K562 (cell line): ENCODE data around the gene RBM28. TPM values are rescaled to one million over a fixed set of nuclear protein-coding genes. Genes with fewer than 3 reads are reported as not detected.
A peak's percentile ranks its signal among the peaks of the same experiment; 100 is the strongest.

Source experiments
- ATAC-seq: fragments of 200-7000 bp; cut with Tn5 transposase; 3 replicates; pipeline ENCODE4 v1.9.1; 2020; ENCODE audit warnings: moderate library complexity
- BruUV-seq: library from RNA; stranded (reverse); fragments of 400-500 nt; replicated peaks from 2 replicates; lab custom pipeline; 2021; lab: Mats Ljungman, UMichigan
- CTCF ChIA-PET: fragments of 300-600 bp; formaldehyde crosslinking; extraction: SDS; loops from one replicate; lab custom pipeline; 2021; ENCODE audit warnings: low intra/inter-chr PET ratio; lab: Yijun Ruan, JAX
- POLR2A ChIA-PET: fragments of 300-600, 350-650 bp; sonication (Branson Sonifier 250); formaldehyde crosslinking; extraction: SDS; loops from one replicate; lab custom pipeline; 2021; ENCODE audit warnings: antibody characterized with exemption, inconsistent platforms; lab: Yijun Ruan, JAX
- DNase-seq, 4 experiments: peaks; one replicate each; pipeline versions ENCODE4 v3.0.0 to v3.0.0-alpha.2; 2011 to 2018; ENCODE audit warnings: low spot score in 3 of 4, mixed read lengths in 3 of 4; ENCODE audit errors: extremely low read depth in 1 of 4
- FAIRE-seq: peaks from 2 replicates; lab custom pipeline; 2011; peaks lifted over from hg19 to GRCh38; lab: Jason Lieb, UNC
- H2AFZ ChIP-seq: 2 replicates; pipeline ENCODE4 v1.6.0; 2011; ENCODE audit warnings: low read depth, low read length, control low read depth, inconsistent platforms
- H3K27ac ChIP-seq: fragments of 200-600 bp; 3 replicates; pipeline ENCODE4 v1.8.0; 2011; ENCODE audit warnings: low read depth, mild to moderate bottlenecking, control low read depth, inconsistent platforms, low read length, moderate library complexity, mixed read lengths; ENCODE audit errors: extremely low read depth
- H3K27me3 ChIP-seq, 2 experiments: fragments of 300-600 bp in 1 of 2; 2 replicates in 1 of 2; 3 replicates in 1 of 2; pipeline versions ENCODE4 v1.6.0 to v1.8.0; 2011; ENCODE audit warnings: inconsistent platforms in 2 of 2, low read length in 2 of 2, mild to moderate bottlenecking in 1 of 2, mixed read lengths in 1 of 2, moderate library complexity in 1 of 2; ENCODE audit not compliant: control insufficient read depth in 2 of 2, insufficient read depth in 2 of 2
- H3K36me3 ChIP-seq: fragments of 300-600 bp; 3 replicates; pipeline ENCODE4 v1.8.0; 2011; ENCODE audit warnings: mild to moderate bottlenecking, low read length, inconsistent platforms; ENCODE audit not compliant: control insufficient read depth, insufficient read depth
- H3K4me1 ChIP-seq, 2 experiments: fragments of 200-600 bp in 1 of 2; replicated peaks in 1 of 2; 2 replicates in 1 of 2; 3 replicates in 1 of 2; pipeline versions ENCODE4 v1.5.1 to v1.8.0; 2011; ENCODE audit warnings: inconsistent platforms in 2 of 2, low read length in 2 of 2, mild to moderate bottlenecking in 1 of 2, mixed read lengths in 1 of 2, moderate library complexity in 1 of 2; ENCODE audit not compliant: control insufficient read depth in 2 of 2, insufficient read depth in 2 of 2
- H3K4me2 ChIP-seq: 2 replicates; pipeline ENCODE4 v1.6.1; 2011; ENCODE audit warnings: low read length, control low read depth, inconsistent platforms, mixed read lengths; ENCODE audit not compliant: insufficient read depth
- H3K4me3 ChIP-seq: fragments of 200-600 bp; sonication (generic), shearing (Covaris generic); 2 replicates; pipeline ENCODE4 v1.5.1; 2016; ENCODE audit warnings: control low read depth, inconsistent platforms
- H3K79me2 ChIP-seq: fragments of 200-600 bp; 3 replicates; pipeline ENCODE4 v1.8.0; 2011; ENCODE audit warnings: low read length, inconsistent platforms; ENCODE audit not compliant: control insufficient read depth, insufficient read depth
- H3K9ac ChIP-seq, 2 experiments: 2 replicates each; pipeline versions ENCODE4 v1.6.0 to v1.6.1; 2011; ENCODE audit warnings: low read depth in 2 of 2, low read length in 2 of 2, control low read depth in 1 of 2, inconsistent platforms in 1 of 2, mild to moderate bottlenecking in 1 of 2, mixed read lengths in 1 of 2; ENCODE audit not compliant: insufficient read depth in 1 of 2
- H3K9me1 ChIP-seq: one replicate; pipeline ENCODE4 v1.6.0; 2011; ENCODE audit warnings: inconsistent platforms, mild to moderate bottlenecking, low read length, moderate library complexity; ENCODE audit not compliant: control insufficient read depth, insufficient read depth
- H3K9me3 ChIP-seq: replicated peaks from 2 replicates; pipeline ENCODE4 v1.5.1; 2011; ENCODE audit warnings: low read depth, low read length, inconsistent platforms; ENCODE audit not compliant: control insufficient read depth, insufficient read depth
- H4K20me1 ChIP-seq: replicated peaks from 2 replicates; pipeline ENCODE4 v1.6.1; 2011; ENCODE audit warnings: low read length, inconsistent platforms, mixed read lengths; ENCODE audit not compliant: control insufficient read depth, insufficient read depth
- CEBPB ChIP-seq: fragments of 450-650 bp; IDR thresholded peaks from 2 replicates; pipeline ENCODE4 v1.6.1; 2016; ENCODE audit warnings: missing genetic modification characterization, missing compliant biosample characterization
- CTCF ChIP-seq, 3 experiments: IDR thresholded peaks in 2 of 3; conservative IDR thresholded peaks in 1 of 3; 2 replicates each; pipeline ENCODE4 v1.5.1; 2011 to 2012; ENCODE audit warnings: low read length in 3 of 3, mild to moderate bottlenecking in 3 of 3, control low read depth in 2 of 3, improper control_type of control experiment in 1 of 3, inconsistent platforms in 1 of 3, low read depth in 1 of 3, mixed read lengths in 1 of 3, moderate library complexity in 1 of 3; ENCODE audit not compliant: insufficient read depth in 2 of 3
- NR2C1 ChIP-seq, 2 experiments: fragments of 450-650 bp; IDR thresholded peaks; 2 replicates each; pipeline ENCODE4 v1.6.1; 2017; ENCODE audit warnings: mild to moderate bottlenecking in 2 of 2, antibody characterized with exemption in 1 of 2, inconsistent platforms in 1 of 2, missing compliant biosample characterization in 1 of 2, missing genetic modification characterization in 1 of 2
- ZC3H11A ChIP-seq: IDR thresholded peaks from 2 replicates; pipeline ENCODE4 v1.6.1; 2012; ENCODE audit warnings: low read depth, low read length, improper control_type of control experiment
- WGBS: fragments of 100-300 bp; shearing (Covaris generic); methylation state at CpG from one replicate; pipeline ENCODE4 v1.1.6; 2016; ENCODE audit warnings: low coverage, mixed read lengths; ENCODE audit not compliant: insufficient coverage; ENCODE audit errors: missing lambda C conversion rate; 5-methylcytosine and 5-hydroxymethylcytosine counted together
- in situ Hi-C: fragments of 300-500 bp; cut with MboI; formaldehyde crosslinking; loops from 4 replicates; pipeline ENCODE4 v1.15.0; 2018; ENCODE audit warnings: inconsistent platforms, mixed read lengths
- intact Hi-C: fragments of 100-400 bp; cut with micrococcal nuclease; formaldehyde crosslinking; loops from 2 replicates; pipeline ENCODE4 v1.14.2; 2022
- polyA plus RNA-seq, 8 experiments: library from polyadenylated mRNA; depleted of rRNA in 4 of 8; stranded (reverse) in 5 of 8; unstranded in 3 of 8; fragments of >200 nt; fragmentation: Nextera tagmentation in 2 of 8; fragmentation: Illumina TruSeq in 1 of 8; extraction: Ambion mirVana in 2 of 8; extraction: Trizol in 1 of 8; gene quantifications; 2 replicates each; pipeline versions ENCODE4 v1.2.1 to v1.2.3, GENCODE V29; 2011 to 2014; ENCODE audit warnings: inconsistent platforms in 1 of 8, missing spikeins in 1 of 8
- total RNA-seq, 7 experiments: library from RNA; depleted of rRNA in 6 of 7; stranded (reverse); fragments of >200 nt in 6 of 7; fragmentation: Illumina TruSeq in 2 of 7; extraction: Trizol in 2 of 7; gene quantifications; 2 replicates each; pipeline versions ENCODE4 v1.2.1 to v1.2.3, GENCODE V29; 2011 to 2021; ENCODE audit warnings: low replicate concordance in 1 of 7

Gene RBM28
- total and polyA plus RNA-seq, 9 of the 15 experiments (the other 6 are each of a cell fraction or from before 2014, with no cell fraction given): 65.8 to 213 (median 138) TPM

- TF ChIP-seq CTCF (IDR thresholded peaks at IDR 0.05 in 2 of 3, conservative IDR thresholded peaks at IDR 0.05 in 1 of 3; ENCODE audit: insufficient read depth in 2 of 3, low read depth in 1 of 3, low read length in 3 of 3) (no peak), ZC3H11A (no peak)
- TF ChIP-seq, all 486 proteins: peak for 0
Measured at GRCh38 chr7:128359336-128359735, 15.6 kb upstream of the RBM28 start (continued).

GRCh38 chr7:128358233-128358632, 14.5 kb upstream of the RBM28 start:
- peaks cover 4 to 21% of the 10 kb centered on the region in 2 experiments for H3K4me1 ChIP-seq
- no peak for ATAC-seq
- peaks cover 3% of the 10 kb centered on the region for H3K9me1 ChIP-seq
- 3% methylated on average over 1 of the region's 1 CpG for WGBS
- H3K9me3 ChIP-seq: no peaks in the 10 kb centered on the region
- H3K27ac ChIP-seq: no peak overlapping the region
- no peak overlapping the region for H3K4me3 ChIP-seq
- intact Hi-C loops: no loop called here
- H3K9ac ChIP-seq: no peak overlapping the region
- POLR2A ChIA-PET: interaction anchor here (0.6 to 1.7 kb wide), 3 partner anchors 14 to 119 kb away, joined by 3 to 4 read pairs (median 4); partner anchors contain the start of genes METTL2B and RBM28
- DNase-seq: no peak
- no peak for FAIRE-seq
- no peaks in the 10 kb centered on the region; the same call in 1 of the 2 replicates for H4K20me1 ChIP-seq
- in situ Hi-C loops: no loop called here
- CTCF ChIA-PET: interaction anchor here (0.6 kb wide), 1 partner anchor 24 kb away, joined by 4 read pairs; no protein-coding TSS in a partner anchor
- no peak overlapping the region for H3K4me2 ChIP-seq
- no TSS peak for BruUV-seq
- H3K36me3 ChIP-seq: no peaks in the 10 kb centered on the region
- H2AFZ ChIP-seq: no peak overlapping the region
- TF ChIP-seq CEBPB (tag) (0 out of 2 replicates have a peak, but pooled peaks have one; percentile 23), NR2C1 (IDR thresholded peaks at IDR 0.05) (no peak), NR2C1 (tag; IDR thresholded peaks at IDR 0.05) (no peak)
- no peaks in the 10 kb centered on the region for H3K79me2 ChIP-seq
- peaks cover 48 to 66% of the 10 kb centered on the region in 2 experiments for H3K27me3 ChIP-seq
